Measurements from ENCODE around the gene CCDC121. TPM values are rescaled to one million over a fixed set of nuclear protein-coding genes. Genes with fewer than 3 reads are reported as not detected.

CCDC121 gene
- total and polyA plus RNA-seq, 4 donors: 1.8 to 12.8 (median 3.5) TPM

- 96 to 97% methylated on average over 2 of the region's 2 CpGs for WGBS, 2 donors
- no peaks in the 10 kb centered on the region for H3K27me3 ChIP-seq (ENCODE audit: control insufficient read depth in 3 of 3, insufficient read depth in 3 of 3, low read length in 2 of 3)
- H3K9ac ChIP-seq (ENCODE audit: insufficient read depth in 1 of 2, low read length in 2 of 2): no peak overlapping the region
- no peak for ATAC-seq (ENCODE audit: insufficient read depth, low FRiP score)
- peaks cover 37 to 62% (median 44%) of the 10 kb centered on the region in 4 donors for H3K36me3 ChIP-seq (ENCODE audit: control insufficient read depth in 4 of 4, insufficient read depth in 4 of 4, low read length in 4 of 4)
- no peak for DNase-seq
- no peak for TF ChIP-seq CTCF (IDR thresholded peaks at IDR 0.05; ENCODE audit: control extremely low read depth, extremely low read depth)
- no peaks in the 10 kb centered on the region for H3K9me3 ChIP-seq (ENCODE audit: control insufficient read depth in 4 of 4, insufficient read depth in 3 of 4, low read length in 3 of 4)
- H3K4me3 ChIP-seq: no peak overlapping the region
- H3K27ac ChIP-seq (ENCODE audit: low read depth in 1 of 2, low read length in 1 of 2): no peak overlapping the region
- no peaks in the 10 kb centered on the region for H3K4me1 ChIP-seq (ENCODE audit: control insufficient read depth in 5 of 5, insufficient read depth in 5 of 5, low read length in 5 of 5)
Observed at GRCh38 chr2:27653397-27653796, 24.6 kb upstream of the CCDC121 start.

GRCh38 chr2:27652790-27653189 lies 24.0 kb upstream of the CCDC121 start:
- DNase-seq (no peak), ATAC-seq (ENCODE audit: insufficient read depth, low FRiP score) (no peak)
- no peak overlapping the region for H3K9ac ChIP-seq (ENCODE audit: insufficient read depth in 1 of 2, low read length in 2 of 2)
- H3K4me1 ChIP-seq (ENCODE audit: control insufficient read depth in 5 of 5, insufficient read depth in 5 of 5, low read length in 5 of 5): no peaks in the 10 kb centered on the region
- no peaks in the 10 kb centered on the region for H3K27me3 ChIP-seq (ENCODE audit: control insufficient read depth in 3 of 3, insufficient read depth in 3 of 3, low read length in 2 of 3)
- no peak overlapping the region for H3K27ac ChIP-seq (ENCODE audit: low read depth in 1 of 2, low read length in 1 of 2)
- no peaks in the 10 kb centered on the region for H3K9me3 ChIP-seq (ENCODE audit: control insufficient read depth in 4 of 4, insufficient read depth in 3 of 4, low read length in 3 of 4)
- H3K36me3 ChIP-seq (ENCODE audit: control insufficient read depth in 4 of 4, insufficient read depth in 4 of 4, low read length in 4 of 4): peaks cover 43 to 68% (median 46%) of the 10 kb centered on the region in 4 donors
- TF ChIP-seq CTCF (IDR thresholded peaks at IDR 0.05; ENCODE audit: control extremely low read depth, extremely low read depth): no peak
- 90 to 91% methylated on average over 1 of the region's 1 CpG for WGBS, 2 donors
- no peak overlapping the region for H3K4me3 ChIP-seq

- H3K27me3 ChIP-seq (ENCODE audit: control insufficient read depth in 3 of 3, insufficient read depth in 3 of 3, low read length in 2 of 3): no peaks in the 10 kb centered on the region
Observed at GRCh38 chr2:27652341-27652740, 23.5 kb upstream of the CCDC121 start.

More at GRCh38 chr2:27652341-27652740, 23.5 kb upstream of the CCDC121 start:
- Histone ChIP-seq H3K27ac (ENCODE audit: low read depth in 1 of 2, low read length in 1 of 2) (no peak overlapping the region), H3K36me3 (ENCODE audit: control insufficient read depth in 4 of 4, insufficient read depth in 4 of 4, low read length in 4 of 4) (peaks cover 44 to 72% (median 45%) of the 10 kb centered on the region in 4 donors), H3K4me1 (ENCODE audit: control insufficient read depth in 5 of 5, insufficient read depth in 5 of 5, low read length in 5 of 5) (no peaks in the 10 kb centered on the region), H3K9ac (ENCODE audit: insufficient read depth in 1 of 2, low read length in 2 of 2) (no peak overlapping the region), H3K9me3 (ENCODE audit: control insufficient read depth in 4 of 4, insufficient read depth in 3 of 4, low read length in 3 of 4) (no peaks in the 10 kb centered on the region), H3K4me3 (no peak overlapping the region)
- ATAC-seq (ENCODE audit: insufficient read depth, low FRiP score) (no peak), DNase-seq (no peak)
- no peak for TF ChIP-seq CTCF (IDR thresholded peaks at IDR 0.05; ENCODE audit: control extremely low read depth, extremely low read depth)

Data from lung (tissue), 12 donors.